HPDE6-E6E7 (cell line): ENCODE results near the gene FAM200C.
"Not testable (repeated sequence)": the region's sequence is repeated elsewhere in the genome, so short reads cannot be mapped to it uniquely, and the experiment has no call there.

Source experiments
- DNase-seq: peaks from one replicate; pipeline ENCODE4 v3.0.0; 2011; ENCODE audit warnings: missing footprints; ENCODE audit errors: extremely low spot score

FAM200C gene

GRCh38 chr5:160399402-160400353 lies at the start of gene FAM200C:
TSS of gene FAM200C (minus strand) at chr5:160400054. CDS start at chr5:160395490, 4,564 bp downstream.
- DNase-seq: peak; percentile 99

GRCh38 chr5:160449458-160449857 lies 49.6 kb upstream of the FAM200C start:
- no peak for DNase-seq

GRCh38 chr5:160448886-160449285 lies 49.0 kb upstream of the FAM200C start:
- DNase-seq: no peak

- no peak for DNase-seq
Measured at GRCh38 chr5:160445751-160446150, 45.9 kb upstream of the FAM200C start.

GRCh38 chr5:160445132-160445531 lies 45.3 kb upstream of the FAM200C start:
- no peak for DNase-seq

GRCh38 chr5:160444407-160444806 lies 44.6 kb upstream of the FAM200C start:
- no peak for DNase-seq

GRCh38 chr5:160442824-160443431 lies 43.1 kb upstream of the FAM200C start:
- no peak for DNase-seq

GRCh38 chr5:160441311-160441781 lies 41.5 kb upstream of the FAM200C start:
- no peak for DNase-seq

GRCh38 chr5:160439205-160439600 lies 39.3 kb upstream of the FAM200C start:
- peak; percentile 85 for DNase-seq

GRCh38 chr5:160438316-160439204 lies 38.7 kb upstream of the FAM200C start:
- peak; percentile 57 for DNase-seq

GRCh38 chr5:160437271-160437670 lies 37.4 kb upstream of the FAM200C start:
- no peak for DNase-seq

GRCh38 chr5:160436661-160437060 lies 36.8 kb upstream of the FAM200C start:
- DNase-seq: not testable (repeated sequence)

GRCh38 chr5:160436017-160436416 lies 36.2 kb upstream of the FAM200C start:
- no peak for DNase-seq

- DNase-seq: no peak
Measured at GRCh38 chr5:160435532-160435931, 35.7 kb upstream of the FAM200C start.

GRCh38 chr5:160434022-160434531 lies 34.2 kb upstream of the FAM200C start:
- peak; percentile 33 for DNase-seq

- DNase-seq: no peak
Measured at GRCh38 chr5:160432787-160433186, 32.9 kb upstream of the FAM200C start.

- no peak for DNase-seq
Measured at GRCh38 chr5:160432196-160432595, 32.3 kb upstream of the FAM200C start.

- no peak for DNase-seq
Measured at GRCh38 chr5:160427607-160428006, 27.8 kb upstream of the FAM200C start.

GRCh38 chr5:160423099-160423498 lies 23.2 kb upstream of the FAM200C start:
- DNase-seq: peak; percentile 49

- peak; percentile 78 for DNase-seq
Measured at GRCh38 chr5:160421625-160422258, 21.9 kb upstream of the FAM200C start, which contains the start of gene PTTG1. TSS of gene PTTG1 (plus strand) at chr5:160421855. CDS start at chr5:160422313, 458 bp downstream.

GRCh38 chr5:160420331-160420610 lies 20.4 kb upstream of the FAM200C start:
- DNase-seq: no peak
